Posterior cingulate gyrus (tissue), 11 donors: Measurements from ENCODE around the gene CD22.

Experiments
- DNase-seq, 10 donors: peaks; one replicate each; pipeline versions ENCODE4 v3.0.0 to v3.0.0-alpha.2; 2020 to 2021; ENCODE audit warnings: mixed read lengths in 3 of 10
- intact Hi-C: fragments of 100-400 bp; cut with DNase I; formaldehyde crosslinking; loops from one replicate; pipeline ENCODE4 v1.15.1; 2023

The CD22 gene

GRCh38 chr19:35336166-35336955 is 7.4 kb downstream of the CD22 start:
- peak in 1 of 10 donors; percentile 57 for DNase-seq
- intact Hi-C loops: no loop called here

DNA sequence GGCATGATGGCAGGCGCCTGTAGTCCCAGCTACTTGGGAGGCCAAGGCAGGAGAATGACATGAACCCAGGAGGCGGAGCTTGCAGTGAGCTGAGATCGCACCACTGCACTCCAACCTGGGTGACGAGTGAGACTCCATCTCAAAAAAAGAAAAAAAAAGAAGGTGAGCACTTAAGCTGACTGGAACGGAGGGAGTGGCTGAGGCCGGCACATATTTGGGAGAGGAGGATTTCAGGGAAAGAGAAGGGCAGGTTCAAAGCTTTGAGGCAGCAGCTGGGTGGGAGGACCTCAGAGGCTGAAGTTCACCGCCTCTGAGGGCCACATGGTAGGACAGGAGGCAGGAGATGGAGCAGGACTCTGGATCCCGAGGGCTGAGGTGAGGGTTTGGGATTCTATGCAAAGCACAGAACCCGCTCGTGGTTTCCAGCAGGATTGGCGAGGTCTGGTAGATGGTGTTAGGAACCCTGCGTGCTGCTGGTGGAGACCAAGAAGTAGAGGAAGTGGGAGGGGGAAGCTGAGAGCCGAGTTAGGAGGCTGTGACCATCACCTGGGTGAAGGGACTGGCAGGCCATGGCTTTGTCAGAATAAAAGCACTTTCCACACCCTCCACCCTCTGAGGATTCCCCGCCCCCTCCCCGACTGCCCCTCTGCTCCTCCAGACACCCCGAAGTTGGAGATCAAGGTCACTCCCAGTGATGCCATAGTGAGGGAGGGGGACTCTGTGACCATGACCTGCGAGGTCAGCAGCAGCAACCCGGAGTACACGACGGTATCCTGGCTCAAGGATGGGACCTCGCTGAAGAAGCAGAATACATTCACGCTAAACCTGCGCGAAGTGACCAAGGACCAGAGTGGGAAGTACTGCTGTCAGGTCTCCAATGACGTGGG is 8.4 kb downstream of the CD22 start:
- peak in 1 of 10 donors; percentile 59 for DNase-seq
- intact Hi-C loops: no loop called here

DNA sequence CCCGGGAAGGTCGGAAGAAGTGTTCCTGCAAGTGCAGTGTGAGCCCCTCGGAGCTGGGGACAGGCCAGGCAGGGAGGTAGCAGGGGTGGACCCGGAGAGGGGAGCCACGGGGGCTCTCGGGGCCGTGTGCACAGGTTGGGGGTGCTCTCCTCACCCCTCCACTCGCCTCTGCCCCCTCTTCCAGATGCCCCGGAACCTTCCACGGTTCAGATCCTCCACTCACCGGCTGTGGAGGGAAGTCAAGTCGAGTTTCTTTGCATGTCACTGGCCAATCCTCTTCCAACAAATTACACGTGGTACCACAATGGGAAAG is 9.0 kb downstream of the CD22 start:
- intact Hi-C loops: no loop called here
- no peak for DNase-seq

DNA sequence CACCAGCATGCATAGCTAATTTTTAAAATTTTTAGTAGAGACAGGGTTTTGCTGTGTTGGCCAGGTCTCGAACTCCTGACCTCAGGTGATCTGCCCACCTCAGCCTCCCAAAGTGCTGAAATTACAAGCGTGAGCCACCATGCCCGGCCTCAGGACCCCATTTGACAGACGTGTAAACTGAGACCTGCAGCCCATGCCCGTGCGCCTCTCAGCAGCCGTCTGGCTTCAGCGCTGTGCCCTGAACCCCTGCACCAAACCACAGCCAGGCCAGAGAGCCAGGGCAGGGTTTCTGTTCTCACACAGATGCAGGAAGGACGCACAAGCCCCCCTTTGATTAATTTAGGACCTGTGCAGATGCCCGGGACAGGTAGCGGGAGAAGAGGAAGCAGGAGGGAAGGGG is 11.4 kb downstream of the CD22 start:
- DNase-seq: peak in 2 of 10 donors; percentile 65 to 71
- intact Hi-C loops: no loop called here

DNA sequence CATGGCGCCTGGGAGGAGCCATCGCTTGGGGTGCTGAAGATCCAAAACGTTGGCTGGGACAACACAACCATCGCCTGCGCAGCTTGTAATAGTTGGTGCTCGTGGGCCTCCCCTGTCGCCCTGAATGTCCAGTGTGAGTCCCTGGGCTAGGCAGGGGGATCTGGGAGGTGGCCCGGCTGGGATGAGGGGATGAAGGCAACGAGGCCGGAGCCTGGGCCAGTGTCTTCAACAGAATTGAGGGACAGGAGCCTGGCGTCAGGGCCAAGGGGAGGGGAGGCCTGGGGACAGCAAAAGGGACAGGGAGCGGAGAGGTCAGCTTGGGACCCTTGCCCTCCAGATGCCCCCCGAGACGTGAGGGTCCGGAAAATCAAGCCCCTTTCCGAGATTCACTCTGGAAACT is 12.0 kb downstream of the CD22 start:
- intact Hi-C loops: no loop called here
- peak in 1 of 10 donors; percentile 76 for DNase-seq

GRCh38 chr19:35341565-35342225 is 12.7 kb downstream of the CD22 start:
- DNase-seq: peak in 2 of 10 donors; percentile 34 to 74
- intact Hi-C loops: no loop called here

GRCh38 chr19:35342430-35342829 is 13.4 kb downstream of the CD22 start:
- intact Hi-C loops: no loop called here
- peak in 3 of 10 donors; percentile 0 to 67 (median 54) for DNase-seq

DNA sequence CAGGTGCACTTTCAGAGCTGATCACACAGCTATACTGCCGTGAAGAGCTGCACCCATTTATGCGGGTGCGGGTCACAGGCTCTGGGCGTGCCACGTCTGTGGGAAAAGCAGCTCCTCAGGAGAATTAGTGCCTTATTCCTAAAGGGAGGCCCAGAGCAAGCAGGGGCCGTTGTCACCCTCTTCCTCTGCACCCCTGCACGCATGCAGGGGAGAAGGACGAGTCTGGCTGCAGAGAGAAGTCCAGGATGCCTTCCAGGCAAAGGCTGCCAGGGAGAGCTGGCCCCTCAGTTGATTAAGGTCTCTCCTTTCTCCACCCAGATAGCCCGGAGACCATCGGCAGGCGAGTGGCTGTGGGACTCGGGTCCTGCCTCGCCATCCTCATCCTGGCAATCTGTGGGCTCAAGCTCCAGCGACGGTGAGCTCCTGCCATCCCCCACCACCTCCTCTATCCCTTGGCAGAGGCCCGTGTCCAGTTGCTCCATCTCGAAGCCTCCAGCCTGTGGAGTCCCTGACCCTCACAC is 15.6 kb downstream of the CD22 start:
- intact Hi-C loops: loop anchor here (5.0 kb wide), 1 partner anchor 72 kb away; no protein-coding TSS in a partner anchor
- peak in 6 of 10 donors; percentile 4 to 74 (median 30) for DNase-seq

DNA sequence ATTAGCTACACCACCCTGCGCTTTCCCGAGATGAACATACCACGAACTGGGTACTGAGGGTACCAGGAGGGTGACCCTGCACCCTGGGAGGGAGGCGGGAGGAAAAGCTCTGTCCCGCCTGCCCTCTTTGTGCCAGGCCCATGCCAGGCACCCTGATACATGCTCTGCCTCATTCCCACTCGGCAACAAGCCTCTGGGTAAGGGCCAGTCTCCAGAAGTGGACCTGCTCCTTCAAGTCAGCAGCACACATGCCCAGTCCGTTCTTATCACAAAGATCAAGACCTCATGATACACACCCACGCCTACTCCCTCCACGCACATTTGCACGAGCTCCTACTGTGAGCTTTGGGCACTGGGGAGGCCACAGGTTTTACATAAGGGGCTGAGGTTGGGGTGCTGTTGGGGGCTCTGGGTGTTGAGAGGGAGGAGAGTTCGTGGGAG is 16.7 kb downstream of the CD22 start:
- DNase-seq: peak in 6 of 10 donors; percentile 2 to 47 (median 21)
- intact Hi-C loops: loop anchor here (5.0 kb wide), 1 partner anchor 73 kb away; no protein-coding TSS in a partner anchor

DNA sequence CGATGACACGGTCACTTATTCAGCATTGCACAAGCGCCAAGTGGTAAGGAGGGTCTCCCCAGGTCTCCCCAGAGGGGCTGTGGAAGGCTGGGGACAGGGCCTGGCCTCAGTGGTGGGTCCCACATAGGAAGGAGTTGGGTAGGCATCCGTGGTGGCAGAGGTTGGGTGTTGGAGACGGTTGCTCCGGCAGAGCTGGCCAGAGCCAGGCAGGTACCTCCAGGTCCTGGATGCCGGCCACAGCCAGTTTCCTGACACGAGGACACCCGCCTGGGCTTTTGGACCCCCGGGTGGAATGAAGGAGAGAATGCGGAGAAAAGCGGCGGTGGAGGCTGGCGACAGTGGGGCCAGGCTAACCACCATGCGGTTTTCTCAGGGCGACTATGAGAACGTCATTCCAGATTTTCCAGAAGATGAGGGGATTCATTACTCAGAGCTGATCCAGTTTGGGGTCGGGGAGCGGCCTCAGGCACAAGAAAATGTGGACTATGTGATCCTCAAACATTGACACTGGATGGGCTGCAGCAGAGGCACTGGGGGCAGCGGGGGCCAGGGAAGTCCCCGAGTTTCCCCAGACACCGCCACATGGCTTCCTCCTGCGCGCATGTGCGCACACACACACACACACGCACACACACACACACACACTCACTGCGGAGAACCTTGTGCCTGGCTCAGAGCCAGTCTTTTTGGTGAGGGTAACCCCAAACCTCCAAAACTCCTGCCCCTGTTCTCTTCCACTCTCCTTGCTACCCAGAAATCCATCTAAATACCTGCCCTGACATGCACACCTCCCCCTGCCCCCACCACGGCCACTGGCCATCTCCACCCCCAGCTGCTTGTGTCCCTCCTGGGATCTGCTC is 17.4 kb downstream of the CD22 start:
- intact Hi-C loops: loop anchor here (5.0 kb wide), 1 partner anchor 74 kb away; no protein-coding TSS in a partner anchor
- DNase-seq: peak in 5 of 10 donors; percentile 6 to 83 (median 46)

DNA sequence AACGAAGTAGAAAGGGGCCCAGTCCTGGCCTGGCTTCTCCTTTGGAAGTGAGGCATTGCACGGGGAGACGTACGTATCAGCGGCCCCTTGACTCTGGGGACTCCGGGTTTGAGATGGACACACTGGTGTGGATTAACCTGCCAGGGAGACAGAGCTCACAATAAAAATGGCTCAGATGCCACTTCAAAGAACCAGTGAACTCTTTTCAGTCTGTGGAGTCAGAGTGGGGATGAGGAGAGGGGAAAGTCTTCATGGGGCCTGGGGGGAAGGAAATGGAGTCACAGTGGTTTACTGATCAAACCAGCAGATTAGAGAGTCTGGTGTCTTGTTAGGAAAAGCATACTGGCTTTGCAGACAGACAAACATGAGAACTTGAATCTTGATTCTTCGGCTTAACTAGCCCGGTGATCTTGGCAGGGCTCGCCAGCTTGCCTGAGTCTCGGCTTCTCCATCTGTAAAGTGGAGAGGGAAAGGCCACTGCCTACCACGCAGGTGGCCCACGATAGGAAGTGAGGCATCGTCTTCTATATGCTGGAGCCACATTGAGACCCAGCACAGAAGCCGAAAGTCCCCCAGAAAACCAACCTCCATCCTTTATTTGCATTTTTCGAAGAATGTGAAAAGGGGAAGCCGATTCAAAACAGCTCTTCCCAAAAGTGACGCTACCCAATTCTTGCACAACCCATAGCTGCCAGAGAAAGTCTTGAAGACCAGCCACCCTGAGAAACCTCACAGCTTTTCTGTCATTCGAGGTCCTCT is 18.4 kb downstream of the CD22 start, which contains the start of gene FFAR1:
FFAR1 (plus strand) TSS at position 732 of the 759 bp plus-strand sequence. CDS start 3,650 bp downstream, outside the sequence.
- peak in 5 of 10 donors; percentile 5 to 49 (median 31) for DNase-seq
- intact Hi-C loops: loop anchor here (5.0 kb wide), 1 partner anchor 75 kb away; no protein-coding TSS in a partner anchor

DNA sequence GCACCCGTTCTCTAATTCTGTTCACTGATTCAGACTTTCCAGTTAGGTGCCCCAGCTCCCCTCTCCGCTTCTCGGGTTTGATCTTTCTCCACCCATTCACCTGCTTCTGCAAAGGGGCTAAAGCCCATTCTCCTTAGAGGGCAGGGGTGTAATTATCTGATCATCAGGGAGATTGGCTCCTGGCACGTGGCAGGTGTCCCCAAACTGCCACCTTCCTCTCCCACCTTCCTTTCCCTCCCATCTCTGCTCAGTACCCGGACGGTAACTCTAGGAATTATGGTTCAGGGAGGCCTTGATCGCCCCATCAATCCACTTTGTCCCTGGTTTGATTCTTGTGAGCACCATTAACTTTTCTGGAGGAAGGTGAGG is 18.9 kb downstream of the CD22 start:
- intact Hi-C loops: loop anchor here (5.0 kb wide), 1 partner anchor 76 kb away; no protein-coding TSS in a partner anchor
- peak in 1 of 10 donors; percentile 30 for DNase-seq

DNA sequence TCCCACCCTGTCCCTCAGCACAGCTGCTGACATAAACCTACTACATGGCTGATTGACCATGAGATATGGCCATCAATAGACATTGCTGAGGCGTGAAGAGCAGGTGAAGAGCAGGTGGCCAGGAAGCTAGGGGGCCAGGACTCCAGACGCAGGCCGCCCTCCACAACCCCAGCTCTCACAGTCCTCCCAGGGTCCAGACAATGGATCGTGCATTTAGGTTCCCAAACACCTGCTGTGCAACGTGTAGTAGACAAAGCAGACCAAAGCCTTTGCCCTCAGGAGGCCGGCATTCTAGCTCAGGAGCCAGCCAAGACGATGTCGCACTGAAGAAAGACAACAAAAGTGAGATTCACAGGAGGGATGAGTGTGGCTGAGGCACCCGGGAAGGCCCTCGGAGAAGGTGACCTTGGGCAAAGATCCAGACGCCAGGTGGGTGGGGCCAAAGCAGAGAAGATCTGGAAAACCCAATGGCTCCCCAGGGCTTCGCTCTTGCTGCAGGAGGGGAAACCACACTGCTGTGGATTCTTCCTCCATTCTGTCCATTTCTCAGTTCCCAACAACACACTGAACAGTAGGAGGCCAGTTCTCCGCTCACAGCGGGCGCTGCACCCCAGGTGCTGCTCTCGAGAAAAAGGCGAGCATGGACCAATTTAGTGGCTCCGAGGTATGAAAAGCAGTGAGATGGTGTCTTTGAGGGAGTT is 20.1 kb downstream of the CD22 start:
- intact Hi-C loops: loop anchor here (5.0 kb wide), 1 partner anchor 77 kb away; no protein-coding TSS in a partner anchor
- DNase-seq: peak in 4 of 10 donors; percentile 1 to 64 (median 38)

DNA sequence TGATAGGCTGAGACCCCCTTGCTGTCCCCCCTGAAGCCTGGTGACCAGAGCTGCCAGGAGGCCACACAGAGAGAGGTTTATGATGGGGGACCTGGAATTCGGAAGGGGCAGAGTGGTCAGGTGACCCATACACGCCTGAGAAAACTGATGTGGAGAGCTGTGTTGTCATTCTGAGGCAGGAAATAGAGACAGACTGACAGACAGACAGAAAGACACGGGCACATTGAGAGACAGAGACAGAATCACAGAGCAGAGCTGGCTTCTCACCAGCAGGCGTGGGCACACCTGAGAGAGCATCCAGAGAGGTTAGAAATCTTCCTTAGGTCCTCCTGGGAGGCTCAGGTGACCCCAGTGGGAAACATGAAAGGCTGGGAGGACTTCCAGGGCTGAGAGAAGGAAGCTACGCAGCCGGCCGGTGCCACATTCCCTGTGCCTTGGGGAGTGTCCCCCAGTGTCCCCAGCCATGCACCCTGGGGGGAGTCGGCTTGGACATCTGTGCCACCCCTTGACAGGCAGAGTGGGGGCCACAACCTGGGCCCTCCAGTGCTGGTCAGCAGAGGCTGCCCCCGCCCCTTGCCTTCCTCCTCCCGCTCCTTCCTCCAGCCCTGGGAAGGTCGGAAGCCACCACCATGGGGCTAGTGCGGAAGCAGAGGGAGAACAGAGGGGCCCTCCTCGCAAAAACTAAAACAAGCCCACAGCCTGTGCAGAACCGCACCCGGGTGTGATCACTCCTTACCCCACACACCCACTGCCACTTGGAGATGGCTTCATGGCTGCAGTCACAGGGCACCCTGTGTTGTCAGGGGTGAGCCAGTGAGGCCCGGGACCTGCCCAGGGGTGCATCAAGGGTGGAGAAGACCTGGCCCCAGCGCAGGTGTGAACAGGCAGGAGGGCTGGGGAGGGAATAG is 20.9 kb downstream of the CD22 start:
- peak in 4 of 10 donors; percentile 5 to 77 (median 48) for DNase-seq
- intact Hi-C loops: loop anchor here (5.0 kb wide), 1 partner anchor 78 kb away; no protein-coding TSS in a partner anchor

- peak in 2 of 10 donors; percentile 54 to 82 for DNase-seq
Measured at GRCh38 chr19:35350591-35350990, 21.6 kb downstream of the CD22 start.

GRCh38 chr19:35351411-35352176 is 22.6 kb downstream of the CD22 start:
- DNase-seq: peak in 3 of 10 donors; percentile 51 to 76 (median 66)
- intact Hi-C loops: loop anchor here (1.0 to 2.0 kb wide), 2 partner anchors 117 to 144 kb away; no protein-coding TSS in a partner anchor

More at GRCh38 chr19:35350591-35350990, 21.6 kb downstream of the CD22 start:
- intact Hi-C loops: no loop called here
